ENCODE measurements around the gene MAPKAPK5.
A peak's percentile ranks its signal among the peaks of the same experiment; 100 is the strongest.
"Not testable (repeated sequence)": the region's sequence is repeated elsewhere in the genome, so short reads cannot be mapped to it uniquely, and the experiment has no call there.

The MAPKAPK5 gene

GRCh38 chr12:111825509-111825908 lies 16.5 kb upstream of the MAPKAPK5 start:
- H3K36me3 ChIP-seq: no peaks in the 10 kb centered on the region
- no peaks in the 10 kb centered on the region for H3K9me3 ChIP-seq
- DNase-seq: no peak
- H3K27ac ChIP-seq: no peak overlapping the region
- peaks cover 0 to 5% of the 10 kb centered on the region in 2 donors for H3K27me3 ChIP-seq
- intact Hi-C loops (cut with DNase I; ENCODE audit: low total_unique reads): no loop called here
- no peak overlapping the region for H3K4me3 ChIP-seq
- no peak for TF ChIP-seq CTCF (IDR thresholded peaks at IDR 0.05)
- no peaks in the 10 kb centered on the region for H3K4me1 ChIP-seq

DNA sequence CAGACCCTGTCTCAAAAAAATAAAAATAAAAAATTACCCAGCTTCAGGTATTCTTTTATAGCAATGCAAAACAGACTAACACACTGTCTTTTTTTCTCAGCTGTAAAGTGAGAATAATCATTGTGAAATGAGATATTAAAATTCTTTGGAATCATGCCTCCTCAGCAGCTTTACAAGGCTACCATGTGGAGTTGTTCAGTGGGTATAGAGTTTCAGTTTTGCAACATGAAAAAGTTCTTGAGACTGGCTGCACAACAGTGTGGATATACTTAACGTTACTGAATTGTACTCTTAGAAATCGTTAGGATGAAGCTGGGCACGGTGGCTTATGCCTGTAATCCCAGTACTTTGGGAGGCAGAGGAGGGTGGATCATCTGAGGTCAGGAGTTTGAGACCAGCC lies 15.7 kb upstream of the MAPKAPK5 start:
- Histone ChIP-seq H3K36me3 (no peaks in the 10 kb centered on the region), H3K27me3 (peaks cover 0 to 5% of the 10 kb centered on the region in 2 donors), H3K27ac (no peak overlapping the region), H3K4me3 (no peak overlapping the region), H3K4me1 (no peaks in the 10 kb centered on the region), H3K9me3 (no peaks in the 10 kb centered on the region)
- TF ChIP-seq CTCF (IDR thresholded peaks at IDR 0.05): no peak
- intact Hi-C loops (cut with DNase I; ENCODE audit: low total_unique reads): no loop called here
- no peak for DNase-seq

GRCh38 chr12:111826992-111827391 lies 15.0 kb upstream of the MAPKAPK5 start:
- Histone ChIP-seq H3K27ac (no peak overlapping the region), H3K4me1 (no peaks in the 10 kb centered on the region), H3K4me3 (no peak overlapping the region), H3K9me3 (no peaks in the 10 kb centered on the region), H3K27me3 (peaks cover 0 to 5% of the 10 kb centered on the region in 2 donors), H3K36me3 (no peaks in the 10 kb centered on the region)
- intact Hi-C loops (cut with DNase I; ENCODE audit: low total_unique reads): no loop called here
- no peak for TF ChIP-seq CTCF (IDR thresholded peaks at IDR 0.05)
- no peak for DNase-seq

- H3K27ac ChIP-seq: no peak overlapping the region
- no peak for DNase-seq
- no peak overlapping the region for H3K4me3 ChIP-seq
- no peaks in the 10 kb centered on the region for H3K9me3 ChIP-seq
- no peaks in the 10 kb centered on the region for H3K4me1 ChIP-seq
- H3K27me3 ChIP-seq: peaks cover 0 to 5% of the 10 kb centered on the region in 2 donors
- intact Hi-C loops (cut with DNase I; ENCODE audit: low total_unique reads): no loop called here
- no peaks in the 10 kb centered on the region for H3K36me3 ChIP-seq
- no peak for TF ChIP-seq CTCF (IDR thresholded peaks at IDR 0.05)
Observed at GRCh38 chr12:111827907-111828306, 14.1 kb upstream of the MAPKAPK5 start.

DNA sequence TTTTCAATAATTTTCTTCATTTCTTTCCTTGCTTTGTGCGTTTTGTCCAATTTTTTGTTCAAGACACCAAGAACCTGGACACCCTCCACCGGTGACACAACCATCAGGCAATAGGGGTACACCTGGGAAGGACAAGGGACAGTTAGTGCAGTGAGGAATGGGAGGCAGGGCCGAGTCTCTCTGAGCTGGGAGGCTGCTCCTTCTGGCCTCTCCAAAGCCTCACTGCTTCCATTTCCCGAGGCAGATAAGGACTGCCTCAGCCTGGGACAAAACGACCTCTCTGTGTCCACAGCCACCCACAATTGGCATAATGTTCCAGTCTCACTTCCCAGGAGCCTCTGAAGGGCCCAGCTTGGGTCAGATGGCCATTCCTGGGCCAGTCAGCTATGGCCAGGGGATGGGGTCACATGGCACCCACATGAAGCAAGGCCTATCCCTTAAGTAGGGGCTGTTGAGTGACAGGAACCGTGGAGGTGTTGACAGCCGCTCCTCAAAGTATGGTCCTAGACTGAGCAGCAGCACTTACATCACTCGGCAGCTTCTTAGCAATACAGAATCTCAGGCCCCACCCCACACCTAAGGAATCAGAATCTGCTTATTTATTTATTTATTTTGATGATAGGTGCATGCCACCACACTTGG lies 13.6 kb upstream of the MAPKAPK5 start:
- H3K27me3 ChIP-seq: peaks cover 0 to 4% of the 10 kb centered on the region in 2 donors
- intact Hi-C loops (cut with DNase I; ENCODE audit: low total_unique reads): no loop called here
- TF ChIP-seq CTCF (IDR thresholded peaks at IDR 0.05): no peak
- H3K36me3 ChIP-seq: no peaks in the 10 kb centered on the region
- no peak for DNase-seq
- H3K9me3 ChIP-seq: no peaks in the 10 kb centered on the region
- no peak overlapping the region for H3K4me3 ChIP-seq
- H3K27ac ChIP-seq: no peak overlapping the region
- H3K4me1 ChIP-seq: no peaks in the 10 kb centered on the region

DNA sequence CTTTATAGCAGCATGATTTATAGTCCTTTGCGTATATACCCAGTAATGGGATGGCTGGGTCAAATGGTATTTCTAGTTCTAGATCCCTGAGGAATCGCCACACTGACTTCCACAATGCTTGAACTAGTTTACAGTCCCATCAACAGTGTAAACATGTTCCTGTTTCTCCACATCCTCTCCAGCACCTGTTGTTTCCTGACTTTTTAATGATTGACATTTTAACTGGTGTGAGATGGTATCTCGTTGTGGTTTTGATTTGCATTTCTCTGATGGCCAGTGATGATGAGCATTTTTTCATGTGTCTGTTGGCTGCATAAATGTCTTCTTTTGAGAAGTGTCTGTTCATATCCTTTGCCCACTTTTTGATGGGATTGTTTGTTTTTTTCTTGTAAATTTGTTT lies 12.4 kb upstream of the MAPKAPK5 start:
- H3K4me1 ChIP-seq; H3K27ac ChIP-seq; H3K9me3 ChIP-seq; H3K4me3 ChIP-seq; H3K27me3 ChIP-seq; H3K36me3 ChIP-seq; intact Hi-C loops (cut with DNase I; ENCODE audit: low total_unique reads); DNase-seq: not testable (repeated sequence)

DNA sequence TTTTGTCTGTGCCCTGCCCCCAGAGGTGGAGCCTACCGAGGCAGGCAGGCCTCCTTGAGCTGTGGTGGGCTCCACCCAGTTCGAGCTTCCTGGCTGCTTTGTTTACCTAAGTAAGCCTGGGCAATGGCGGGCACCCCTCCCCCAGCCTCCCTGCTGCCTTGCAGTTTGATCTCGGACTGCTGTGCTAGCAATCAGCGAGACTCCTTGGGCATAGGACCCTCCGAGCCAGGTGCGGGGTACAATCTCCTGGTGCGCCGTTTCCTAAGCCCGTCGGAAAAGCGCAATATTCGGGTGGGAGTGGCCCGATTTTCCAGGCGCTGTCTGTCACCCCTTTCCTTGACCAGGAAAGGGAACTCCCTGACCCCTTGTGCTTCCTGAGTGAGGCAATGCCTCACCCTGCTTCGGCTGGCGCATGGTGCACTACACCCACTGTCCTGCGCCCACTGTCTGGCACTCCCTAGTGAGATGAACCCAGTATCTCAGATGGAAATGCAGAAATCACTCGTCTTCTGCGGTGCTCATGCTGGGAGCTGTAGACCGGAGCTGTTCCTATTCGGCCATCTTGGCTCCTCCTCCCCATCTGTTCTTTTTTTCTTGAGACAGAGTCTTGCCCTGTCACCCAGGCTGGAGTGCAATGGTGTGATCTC lies 7.2 kb upstream of the MAPKAPK5 start:
- H3K27ac ChIP-seq; H3K9me3 ChIP-seq; intact Hi-C loops (cut with DNase I; ENCODE audit: low total_unique reads); H3K4me1 ChIP-seq; H3K27me3 ChIP-seq; H3K4me3 ChIP-seq: not testable (repeated sequence)
- peaks cover 0 to 12% (median 9%) of the 10 kb centered on the region in 3 donors for H3K36me3 ChIP-seq
- DNase-seq: peak in 1 of 2 donors; percentile 50

DNA sequence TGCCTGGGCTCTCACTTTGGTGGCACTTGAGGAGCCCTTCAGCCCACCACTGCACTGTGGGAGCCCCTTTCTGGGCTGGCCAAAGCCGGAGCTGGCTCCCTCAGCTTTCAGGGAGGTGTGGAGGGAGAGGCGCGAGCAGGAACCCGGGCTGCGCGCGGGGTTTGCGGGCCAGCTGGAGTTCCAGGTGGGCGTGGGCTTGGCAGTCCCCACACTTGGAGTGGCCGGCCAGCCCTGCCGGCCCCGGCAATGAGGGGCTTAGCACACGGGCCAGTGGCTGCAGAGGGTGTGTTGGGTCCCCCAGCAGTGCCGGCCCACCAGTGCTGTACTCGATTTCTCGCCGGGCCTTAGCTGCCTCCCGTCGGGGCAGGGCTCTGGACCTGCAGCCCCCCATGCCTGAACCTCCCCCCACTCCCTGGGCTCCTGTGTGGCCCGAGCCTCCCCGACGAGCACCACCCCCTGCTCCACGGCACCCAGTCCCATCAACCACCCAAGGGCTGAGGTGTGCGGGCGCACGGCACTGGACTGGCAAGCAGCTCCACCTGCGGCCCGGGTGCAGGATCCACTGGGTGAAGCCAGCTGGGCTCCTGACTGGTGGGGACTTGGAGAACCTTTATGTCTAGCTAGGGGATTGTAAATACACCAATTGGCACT lies 6.4 kb upstream of the MAPKAPK5 start:
- DNase-seq; H3K4me1 ChIP-seq; intact Hi-C loops (cut with DNase I; ENCODE audit: low total_unique reads); H3K27ac ChIP-seq; H3K4me3 ChIP-seq; H3K27me3 ChIP-seq; H3K9me3 ChIP-seq: not testable (repeated sequence)
- H3K36me3 ChIP-seq: peaks cover 0 to 13% (median 10%) of the 10 kb centered on the region in 3 donors

Measured in tibial artery (tissue), 4 donors.